GF-D8 (cell line): ENCODE data around the gene CACNB3.
"Not testable (repeated sequence)": the region's sequence is repeated elsewhere in the genome, so short reads cannot be mapped to it uniquely, and the experiment has no call there.

Experiments used
- DNase-seq: peaks from one replicate; lab custom pipeline; 2025; lab: John Stamatoyannopoulos, UW

The CACNB3 gene

GRCh38 chr12:48818831-48819590 lies 715 bp downstream of the CACNB3 start:
- DNase-seq, result no peak

- DNase-seq, result no peak
Observed at GRCh38 chr12:48819986-48820725, 1.9 kb downstream of the CACNB3 start.

- no peak for DNase-seq
Observed at GRCh38 chr12:48822139-48822538, 3.8 kb downstream of the CACNB3 start.

- DNase-seq, result no peak
Observed at GRCh38 chr12:48822711-48823110, 4.4 kb downstream of the CACNB3 start.

GRCh38 chr12:48823281-48823680 lies 5.0 kb downstream of the CACNB3 start:
- no peak for DNase-seq

- no peak for DNase-seq
Observed at GRCh38 chr12:48824112-48824511, 5.8 kb downstream of the CACNB3 start.

GRCh38 chr12:48824905-48825304 lies 6.6 kb downstream of the CACNB3 start:
- DNase-seq, result no peak

GRCh38 chr12:48826209-48826855 lies 8.0 kb downstream of the CACNB3 start:
- DNase-seq, result no peak

GRCh38 chr12:48827026-48827425 lies 8.7 kb downstream of the CACNB3 start:
- no peak for DNase-seq

GRCh38 chr12:48827513-48828096 lies 9.3 kb downstream of the CACNB3 start:
- no peak for DNase-seq

- no peak for DNase-seq
Observed at GRCh38 chr12:48828293-48828692, 10.0 kb downstream of the CACNB3 start.

GRCh38 chr12:48828841-48829575 lies 10.7 kb downstream of the CACNB3 start:
- DNase-seq, result no peak

- no peak for DNase-seq
Observed at GRCh38 chr12:48831257-48831656, 13.0 kb downstream of the CACNB3 start.

GRCh38 chr12:48832321-48833060 lies 14.2 kb downstream of the CACNB3 start:
- no peak for DNase-seq

GRCh38 chr12:48838048-48838447 lies 19.8 kb downstream of the CACNB3 start:
- DNase-seq, result no peak

- not testable (repeated sequence) for DNase-seq
Observed at GRCh38 chr12:48842021-48842420, 23.7 kb downstream of the CACNB3 start.

GRCh38 chr12:48851883-48852733 lies 33.8 kb downstream of the CACNB3 start, which contains the start of gene DDX23:
TSS of gene DDX23 (minus strand) at chr12:48852163. CDS start at chr12:48845782, 6,381 bp downstream.
- DNase-seq, result peak; percentile 97

- DNase-seq, result peak; percentile 66
Observed at GRCh38 chr12:48852734-48853688, 34.7 kb downstream of the CACNB3 start.

- DNase-seq, result no peak
Observed at GRCh38 chr12:48854488-48854887, 36.2 kb downstream of the CACNB3 start.
